ENCODE measurements around the gene MYO5B.
"Not testable (repeated sequence)": the region's sequence is repeated elsewhere in the genome, so short reads cannot be mapped to it uniquely, and the experiment has no call there.

Gene MYO5B

DNA sequence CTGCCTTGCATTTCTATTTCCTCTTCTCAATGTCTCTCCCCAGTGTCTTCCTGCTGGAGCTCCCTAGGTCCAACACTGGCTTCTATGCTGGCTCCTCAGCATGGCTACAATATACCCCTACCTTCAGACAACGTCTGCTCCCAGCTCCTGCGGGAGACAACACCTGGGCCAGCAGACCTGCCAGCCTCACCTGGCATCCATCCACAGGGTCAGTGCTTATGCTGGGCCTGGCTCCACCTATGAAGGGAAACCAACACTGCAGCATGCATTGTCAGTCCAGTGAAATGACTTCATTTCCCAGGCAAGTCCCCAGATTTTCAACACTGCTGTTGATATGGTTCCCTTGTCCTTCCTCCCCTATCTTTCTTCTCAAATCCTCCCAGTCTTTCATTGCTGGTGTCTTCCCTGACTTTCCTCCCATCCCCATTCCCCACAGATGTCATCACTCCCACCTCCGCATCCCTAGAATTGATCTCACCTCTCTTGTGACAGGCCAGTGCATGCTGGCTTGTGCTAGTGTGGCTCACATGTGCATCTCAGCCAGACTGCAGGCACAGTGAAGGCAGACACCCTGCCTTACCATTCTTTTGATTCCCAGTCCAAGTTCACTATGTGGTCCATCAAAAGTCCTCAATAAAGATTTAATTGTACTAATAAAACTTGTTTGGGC is 98.0 kb downstream of the MYO5B start:
- Histone ChIP-seq H3K9ac (ENCODE audit: low read length) (peak overlapping the region; percentile 10; the same call in 1 of the 2 replicates), H3K4me1 (ENCODE audit: low read length) (peaks cover 73% of the 10 kb centered on the region), H4K20me1 (ENCODE audit: insufficient read depth, low read length) (no peaks in the 10 kb centered on the region)

DNA sequence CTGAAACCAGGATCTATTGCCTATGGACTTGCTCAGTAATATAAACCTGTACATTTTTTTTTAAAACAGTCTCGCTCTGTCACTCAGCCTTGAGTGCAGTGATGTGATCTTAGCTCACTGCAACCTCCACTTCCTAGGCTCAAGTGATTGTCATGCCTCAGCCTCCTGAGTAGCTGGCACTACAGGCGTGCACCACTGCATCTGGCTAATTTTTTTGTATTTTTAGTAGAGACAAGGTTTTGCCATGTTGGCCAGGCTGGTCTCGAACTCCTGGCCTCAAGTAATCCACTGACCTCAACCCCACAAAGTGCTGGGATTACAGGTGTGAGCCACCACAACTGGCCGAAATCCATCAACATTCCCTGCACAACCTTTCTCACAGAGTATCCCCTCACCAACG is 100.2 kb downstream of the MYO5B start:
- not testable (repeated sequence) for H3K9me2 ChIP-seq (replicated peaks; ENCODE audit: insufficient read depth, low read length); H4K20me1 ChIP-seq (ENCODE audit: insufficient read depth, low read length)

More for the DNA sequence above, 98.0 kb downstream of the MYO5B start:
- Histone ChIP-seq H3F3A (ENCODE audit: insufficient read depth, low read length) (peaks cover 49% of the 10 kb centered on the region), H2AFZ (ENCODE audit: low read length) (no peak overlapping the region), H3K27ac (ENCODE audit: low read length) (peak overlapping the region; percentile 69; the same call in 1 of the 2 replicates), H3K4me2 (ENCODE audit: low read depth, low read length) (peak overlapping the region; percentile 24; the same call in 1 of the 2 replicates), H3K9me3 (replicated peaks; ENCODE audit: insufficient read depth, low read length) (no peaks in the 10 kb centered on the region), H3K9me2 (replicated peaks; ENCODE audit: insufficient read depth, low read length) (no peaks in the 10 kb centered on the region), H3K36me3 (replicated peaks; ENCODE audit: insufficient read depth, low read length) (no peaks in the 10 kb centered on the region), H3K4me3 (ENCODE audit: low read length) (no peak overlapping the region), H3K79me2 (ENCODE audit: low read length) (peaks cover 68% of the 10 kb centered on the region), H3K27me3 (replicated peaks; ENCODE audit: insufficient read depth, low read length) (no peaks in the 10 kb centered on the region)
- TF ChIP-seq, protein P1, sequence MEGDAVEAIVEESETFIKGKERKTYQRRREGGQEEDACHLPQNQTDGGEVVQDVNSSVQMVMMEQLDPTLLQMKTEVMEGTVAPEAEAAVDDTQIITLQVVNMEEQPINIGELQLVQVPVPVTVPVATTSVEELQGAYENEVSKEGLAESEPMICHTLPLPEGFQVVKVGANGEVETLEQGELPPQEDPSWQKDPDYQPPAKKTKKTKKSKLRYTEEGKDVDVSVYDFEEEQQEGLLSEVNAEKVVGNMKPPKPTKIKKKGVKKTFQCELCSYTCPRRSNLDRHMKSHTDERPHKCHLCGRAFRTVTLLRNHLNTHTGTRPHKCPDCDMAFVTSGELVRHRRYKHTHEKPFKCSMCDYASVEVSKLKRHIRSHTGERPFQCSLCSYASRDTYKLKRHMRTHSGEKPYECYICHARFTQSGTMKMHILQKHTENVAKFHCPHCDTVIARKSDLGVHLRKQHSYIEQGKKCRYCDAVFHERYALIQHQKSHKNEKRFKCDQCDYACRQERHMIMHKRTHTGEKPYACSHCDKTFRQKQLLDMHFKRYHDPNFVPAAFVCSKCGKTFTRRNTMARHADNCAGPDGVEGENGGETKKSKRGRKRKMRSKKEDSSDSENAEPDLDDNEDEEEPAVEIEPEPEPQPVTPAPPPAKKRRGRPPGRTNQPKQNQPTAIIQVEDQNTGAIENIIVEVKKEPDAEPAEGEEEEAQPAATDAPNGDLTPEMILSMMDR (IDR thresholded peaks at IDR 0.05; ENCODE audit: low read length), result peak; percentile 16
- no peak for TF ChIP-seq EZH2 (optimal IDR thresholded peaks at IDR 0.05; ENCODE audit: low read depth, low read length)
- no peak for DNase-seq

DNA sequence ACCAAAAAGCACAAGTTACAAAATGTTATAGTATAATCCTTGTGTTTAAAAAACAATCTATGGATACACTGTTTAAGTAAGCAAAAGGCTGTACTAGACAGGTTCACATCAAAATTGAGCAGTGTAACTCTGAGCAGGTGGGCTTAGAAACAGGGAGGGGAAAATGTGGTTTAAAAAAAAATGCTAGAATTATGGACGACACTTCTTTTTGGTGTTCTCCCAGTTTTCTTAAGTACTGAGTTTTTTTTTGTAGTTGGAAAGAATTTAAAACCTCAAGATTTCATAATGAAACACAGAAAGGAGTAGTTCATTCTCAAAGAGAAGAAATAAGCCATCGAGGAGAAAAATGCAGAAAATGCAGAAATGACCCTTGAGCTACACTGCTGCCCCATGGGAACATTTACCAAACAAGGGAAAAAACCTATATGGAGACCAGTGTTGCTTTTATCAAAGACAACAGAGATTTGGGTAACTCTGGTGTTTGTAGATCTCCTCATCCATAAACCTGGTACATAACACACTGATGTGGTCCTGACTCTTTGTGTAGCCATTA is 100.7 kb downstream of the MYO5B start:
- no peaks in the 10 kb centered on the region for H3K27me3 ChIP-seq (replicated peaks; ENCODE audit: insufficient read depth, low read length)
- H3K4me2 ChIP-seq (ENCODE audit: low read depth, low read length), result no peak overlapping the region
- H4K20me1 ChIP-seq (ENCODE audit: insufficient read depth, low read length), result no peaks in the 10 kb centered on the region
- H3K4me1 ChIP-seq (ENCODE audit: low read length), result peaks cover 66% of the 10 kb centered on the region
- H3K9me3 ChIP-seq (replicated peaks; ENCODE audit: insufficient read depth, low read length), result no peaks in the 10 kb centered on the region
- H2AFZ ChIP-seq (ENCODE audit: low read length), result no peak overlapping the region
- H3F3A ChIP-seq (ENCODE audit: insufficient read depth, low read length), result peaks cover 39% of the 10 kb centered on the region
- peaks cover 79% of the 10 kb centered on the region for H3K79me2 ChIP-seq (ENCODE audit: low read length)
- no peaks in the 10 kb centered on the region for H3K9me2 ChIP-seq (replicated peaks; ENCODE audit: insufficient read depth, low read length)
- H3K4me3 ChIP-seq (ENCODE audit: low read length), result no peak overlapping the region
- H3K9ac ChIP-seq (ENCODE audit: low read length), result no peak overlapping the region
- no peak overlapping the region for H3K27ac ChIP-seq (ENCODE audit: low read length)
- H3K36me3 ChIP-seq (replicated peaks; ENCODE audit: insufficient read depth, low read length), result no peaks in the 10 kb centered on the region
- DNase-seq, result no peak
- TF ChIP-seq EZH2 (optimal IDR thresholded peaks at IDR 0.05; ENCODE audit: low read depth, low read length) (no peak), EZH2phosphoT487 (IDR thresholded peaks at IDR 0.05; ENCODE audit: low read length) (no peak)
- TF ChIP-seq, protein P1 (IDR thresholded peaks at IDR 0.05; ENCODE audit: low read length), result no peak

More for the DNA sequence above, 100.2 kb downstream of the MYO5B start:
- not testable (repeated sequence) for DNase-seq; H3K4me3 ChIP-seq (ENCODE audit: low read length); H3K36me3 ChIP-seq (replicated peaks; ENCODE audit: insufficient read depth, low read length); H3K4me2 ChIP-seq (ENCODE audit: low read depth, low read length); H3K27ac ChIP-seq (ENCODE audit: low read length); H3K27me3 ChIP-seq (replicated peaks; ENCODE audit: insufficient read depth, low read length); H3K9ac ChIP-seq (ENCODE audit: low read length); H2AFZ ChIP-seq (ENCODE audit: low read length); H3K9me3 ChIP-seq (replicated peaks; ENCODE audit: insufficient read depth, low read length)
- H3K79me2 ChIP-seq (ENCODE audit: low read length), result peaks cover 79% of the 10 kb centered on the region
- peaks cover 44% of the 10 kb centered on the region for H3F3A ChIP-seq (ENCODE audit: insufficient read depth, low read length)
- peaks cover 71% of the 10 kb centered on the region for H3K4me1 ChIP-seq (ENCODE audit: low read length)
